MCF 10A (cell line): ENCODE measurements around the gene JCAD. TPM values are rescaled to one million over a fixed set of nuclear protein-coding genes. Genes with fewer than 3 reads are reported as not detected.
"Not testable (repeated sequence)": the region's sequence is repeated elsewhere in the genome, so short reads cannot be mapped to it uniquely, and the experiment has no call there.

Experiments
- BruUV-seq: library from RNA; stranded (reverse); fragments of 400-500 nt; replicated peaks from 2 replicates; lab custom pipeline; 2021; lab: Mats Ljungman, UMichigan
- CTCF ChIA-PET: fragments of 300-600 bp; sonication (Branson Sonifier 250); formaldehyde crosslinking; extraction: SDS; loops from one replicate; lab custom pipeline; 2021; ENCODE audit warnings: antibody characterized with exemption, inconsistent platforms; lab: Yijun Ruan, JAX
- POLR2A ChIA-PET: fragments of 300-600, 350-650 bp; sonication (Branson Sonifier 250); formaldehyde crosslinking; extraction: SDS; loops from one replicate; lab custom pipeline; 2020; ENCODE audit warnings: antibody characterized with exemption, inconsistent platforms; lab: Yijun Ruan, JAX
- DNase-seq: peaks from one replicate; pipeline ENCODE4 v3.0.0-alpha.2; 2018; ENCODE audit not compliant: unreplicated experiment
- H3K27ac Mint-ChIP-seq: one replicate; pipeline ENCODE4 v1.8.0; 2022; ENCODE audit warnings: mild to moderate bottlenecking, low read depth, mixed read lengths; ENCODE audit not compliant: unreplicated experiment
- H3K27me3 Mint-ChIP-seq: one replicate; pipeline ENCODE4 v1.8.0; 2022; ENCODE audit warnings: mixed read lengths; ENCODE audit not compliant: insufficient read depth, unreplicated experiment
- H3K36me3 Mint-ChIP-seq: one replicate; pipeline ENCODE4 v1.8.0; 2022; ENCODE audit warnings: mild to moderate bottlenecking, moderate library complexity, mixed read lengths; ENCODE audit not compliant: insufficient read depth, unreplicated experiment
- H3K4me1 Mint-ChIP-seq: one replicate; pipeline ENCODE4 v1.8.0; 2022; ENCODE audit warnings: mixed read lengths; ENCODE audit not compliant: insufficient read depth, unreplicated experiment
- H3K4me3 Mint-ChIP-seq: one replicate; pipeline ENCODE4 v1.8.0; 2022; ENCODE audit warnings: mild to moderate bottlenecking, moderate library complexity, mixed read lengths; ENCODE audit not compliant: unreplicated experiment
- H3K9me3 Mint-ChIP-seq: one replicate; pipeline ENCODE4 v1.8.0; 2022; ENCODE audit warnings: mixed read lengths; ENCODE audit not compliant: unreplicated experiment
- CTCF ChIP-seq: fragments of 200-600 bp; IDR thresholded peaks from one replicate; pipeline ENCODE4 v1.8.0; 2022; ENCODE audit warnings: antibody characterized with exemption, mild to moderate bottlenecking; ENCODE audit not compliant: unreplicated experiment
- intact Hi-C: fragments of 100-400 bp; cut with micrococcal nuclease; formaldehyde crosslinking; loops from 2 replicates; pipeline ENCODE4 v1.14.1; 2022
- total RNA-seq: library from RNA; stranded (reverse); gene quantifications from 2 replicates; pipeline ENCODE4 v1.2.3, GENCODE V29; 2022

The JCAD gene
- total RNA-seq, 1 experiment from 2014 or later = 0.26 TPM

- no peak overlapping the region for H3K27ac Mint-ChIP-seq
- no peaks in the 10 kb centered on the region for H3K27me3 Mint-ChIP-seq
- no peak overlapping the region for H3K4me3 Mint-ChIP-seq
- POLR2A ChIA-PET = no interaction called here
- intact Hi-C loops = no loop called here
- peaks cover 7% of the 10 kb centered on the region for H3K4me1 Mint-ChIP-seq
- CTCF ChIA-PET = interaction anchor here (1.1 kb wide), 1 partner anchor 23 kb away, joined by 3 read pairs; no protein-coding TSS in a partner anchor
- H3K9me3 Mint-ChIP-seq = no peaks in the 10 kb centered on the region
- H3K36me3 Mint-ChIP-seq = no peaks in the 10 kb centered on the region
- DNase-seq = no peak
- no peak for TF ChIP-seq CTCF
- no TSS peak for BruUV-seq
Measured at GRCh38 chr10:30026080-30026479, 33.3 kb downstream of the JCAD start.

DNA sequence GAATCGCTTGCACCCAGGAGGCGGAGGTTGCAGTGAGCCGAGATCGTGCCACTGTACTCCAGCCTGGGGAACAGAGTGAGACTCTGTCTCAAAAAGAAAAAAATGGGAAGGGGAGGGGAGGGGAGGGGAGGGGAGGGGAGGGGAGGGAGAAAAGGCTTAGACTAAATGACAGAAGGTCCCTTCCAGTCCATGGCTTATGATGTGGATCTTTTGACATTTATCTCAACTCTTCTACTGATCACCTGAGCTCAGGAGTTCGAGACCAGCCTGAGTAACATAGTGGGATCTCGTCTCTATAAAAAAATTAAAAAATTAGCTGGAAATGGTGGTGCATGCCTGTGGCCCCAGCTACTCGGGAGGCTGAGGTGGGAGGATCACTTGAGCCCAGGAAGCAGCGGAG, 34.0 kb downstream of the JCAD start:
- H3K9me3 Mint-ChIP-seq, BruUV-seq, DNase-seq, POLR2A ChIA-PET, CTCF ChIA-PET, H3K27me3 Mint-ChIP-seq, H3K4me3 Mint-ChIP-seq, H3K4me1 Mint-ChIP-seq, intact Hi-C loops, H3K27ac Mint-ChIP-seq, H3K36me3 Mint-ChIP-seq: not testable (repeated sequence)

DNA sequence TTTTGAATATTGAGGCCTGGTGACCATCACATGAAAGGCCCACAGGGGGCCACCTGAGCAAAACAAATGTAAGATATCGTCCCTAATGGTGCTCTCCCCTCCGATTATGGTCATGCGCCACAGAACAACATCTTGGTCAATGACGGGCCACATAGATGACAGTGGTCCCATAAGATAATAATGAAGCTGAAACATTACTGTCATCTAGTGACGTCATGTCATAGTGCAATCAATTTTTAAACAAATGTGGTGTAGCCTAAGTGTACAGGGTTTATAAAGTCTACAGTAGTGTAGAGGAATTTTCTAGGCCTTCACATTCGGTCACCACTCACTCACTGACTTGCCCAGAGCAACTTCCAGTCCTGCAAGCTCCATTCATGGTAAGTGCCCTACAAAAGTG, 36.8 kb downstream of the JCAD start:
- ChIA-PET CTCF (interaction anchor here (0.6 kb wide), 1 partner anchor 121 kb away, joined by 3 read pairs; no protein-coding TSS in a partner anchor), POLR2A (interaction anchor here (0.5 kb wide), 1 partner anchor 236 kb away, joined by 4 read pairs; no protein-coding TSS in a partner anchor)
- DNase-seq = no peak
- H3K27me3 Mint-ChIP-seq = peaks cover 10% of the 10 kb centered on the region
- BruUV-seq = no TSS peak
- H3K4me1 Mint-ChIP-seq = peaks cover 6% of the 10 kb centered on the region
- H3K36me3 Mint-ChIP-seq = no peaks in the 10 kb centered on the region
- no peaks in the 10 kb centered on the region for H3K9me3 Mint-ChIP-seq
- H3K4me3 Mint-ChIP-seq = no peak overlapping the region
- no peak for TF ChIP-seq CTCF
- intact Hi-C loops = no loop called here
- no peak overlapping the region for H3K27ac Mint-ChIP-seq

DNA sequence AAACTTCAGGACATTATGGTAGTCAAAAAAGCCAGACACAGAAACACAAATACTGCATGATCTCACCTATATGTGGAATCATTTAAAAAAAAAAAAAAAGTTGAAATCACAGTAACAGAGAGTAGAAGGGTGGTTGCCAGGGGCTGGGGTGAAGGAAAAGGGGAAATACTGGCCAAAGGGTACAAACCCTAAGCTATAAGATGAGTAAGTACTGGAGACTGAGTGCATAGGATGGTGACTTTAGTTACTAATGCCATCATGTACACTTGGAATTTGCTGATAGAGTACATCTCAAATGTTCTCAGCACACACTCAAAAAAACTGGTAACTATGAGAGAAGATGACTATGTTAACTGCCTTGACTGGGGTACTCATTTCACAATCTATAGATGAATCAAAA, 39.9 kb downstream of the JCAD start:
- no TSS peak for BruUV-seq

More for the DNA sequence above, 39.9 kb downstream of the JCAD start:
- no peak overlapping the region for H3K4me3 Mint-ChIP-seq
- no peaks in the 10 kb centered on the region for H3K36me3 Mint-ChIP-seq
- ChIA-PET CTCF (interaction anchor here (0.6 kb wide), 1 partner anchor 1223 kb away, joined by 4 read pairs; no protein-coding TSS in a partner anchor), POLR2A (no interaction called here)
- H3K9me3 Mint-ChIP-seq = no peaks in the 10 kb centered on the region
- no peak for DNase-seq
- no peak for TF ChIP-seq CTCF
- H3K27me3 Mint-ChIP-seq = peaks cover 10% of the 10 kb centered on the region
- no peaks in the 10 kb centered on the region for H3K4me1 Mint-ChIP-seq
- H3K27ac Mint-ChIP-seq = no peak overlapping the region
- intact Hi-C loops = no loop called here
